NCI-H1105 (cell line): ENCODE measurements around the gene TAGLN3.
"Not testable (repeated sequence)": the region's sequence is repeated elsewhere in the genome, so short reads cannot be mapped to it uniquely, and the experiment has no call there.

Experiments used
- DNase-seq: peaks from one replicate; lab custom pipeline; 2025; lab: John Stamatoyannopoulos, UW

Gene TAGLN3

GRCh38 chr3:112010636-112011035 is 11.9 kb downstream of the TAGLN3 start:
- DNase-seq: peak; percentile 53

DNA sequence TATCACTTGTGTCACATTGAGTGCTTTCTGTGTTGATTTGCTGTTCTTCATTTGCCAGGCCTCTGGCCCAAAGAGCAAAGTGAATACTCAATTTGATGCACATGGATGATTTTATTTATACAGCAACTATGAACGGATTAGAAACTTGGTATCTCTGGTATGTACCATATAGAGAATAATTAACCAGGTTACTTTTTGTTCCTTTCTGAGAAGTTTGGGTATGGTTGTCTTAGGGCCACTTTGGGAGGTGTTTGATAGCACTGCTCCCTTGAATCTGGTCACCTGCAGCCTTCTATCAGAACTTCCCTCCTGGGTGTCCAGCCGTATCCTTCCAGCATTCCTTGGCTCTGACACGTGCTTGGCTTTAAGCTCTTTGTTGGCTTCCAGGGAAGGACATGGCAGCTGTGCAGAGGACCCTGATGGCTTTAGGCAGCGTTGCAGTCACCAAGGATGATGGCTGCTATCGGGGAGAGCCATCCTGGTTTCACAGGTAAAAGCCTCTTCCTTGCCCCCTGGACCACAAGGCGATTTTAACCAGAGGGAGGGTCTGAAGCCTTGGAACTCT is 12.7 kb downstream of the TAGLN3 start:
- no peak for DNase-seq

DNA sequence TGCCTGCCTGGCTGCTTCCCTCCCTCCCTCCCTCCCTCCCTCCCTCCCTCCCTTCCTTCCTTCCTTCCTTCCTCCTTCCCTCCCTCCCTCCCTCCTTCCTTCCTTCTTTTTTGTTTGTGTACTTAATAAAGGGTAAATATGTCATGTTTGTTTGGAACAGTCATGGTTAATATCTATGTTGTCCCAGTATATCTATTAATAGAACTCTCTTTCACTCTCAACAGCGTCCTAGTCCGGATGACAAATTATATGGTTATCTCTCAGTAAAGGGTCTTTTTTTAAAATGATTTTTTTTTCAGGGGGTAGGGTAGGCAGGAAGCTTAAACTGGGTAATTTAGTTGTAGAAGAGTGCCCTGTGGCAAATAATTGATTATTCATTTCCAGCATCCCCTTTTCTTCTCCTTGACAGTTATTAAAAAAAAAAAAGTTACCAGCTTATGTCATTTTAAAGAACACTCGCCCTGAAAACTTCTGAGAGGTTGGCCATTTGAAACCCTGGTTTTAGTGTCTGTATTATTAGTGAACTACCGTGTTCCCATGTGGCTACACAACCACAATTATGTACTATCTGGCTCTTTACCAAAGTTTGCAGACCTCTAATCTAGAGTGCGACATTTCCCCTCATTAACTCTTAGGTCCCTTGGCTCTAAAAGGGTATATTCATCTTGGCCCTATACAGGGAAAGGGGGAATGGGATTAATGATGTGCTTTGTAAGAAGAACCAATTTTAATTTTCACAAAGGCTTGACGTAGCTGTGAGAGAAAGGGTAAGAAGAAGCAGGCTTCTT is 13.7 kb downstream of the TAGLN3 start:
- DNase-seq: no peak

DNA sequence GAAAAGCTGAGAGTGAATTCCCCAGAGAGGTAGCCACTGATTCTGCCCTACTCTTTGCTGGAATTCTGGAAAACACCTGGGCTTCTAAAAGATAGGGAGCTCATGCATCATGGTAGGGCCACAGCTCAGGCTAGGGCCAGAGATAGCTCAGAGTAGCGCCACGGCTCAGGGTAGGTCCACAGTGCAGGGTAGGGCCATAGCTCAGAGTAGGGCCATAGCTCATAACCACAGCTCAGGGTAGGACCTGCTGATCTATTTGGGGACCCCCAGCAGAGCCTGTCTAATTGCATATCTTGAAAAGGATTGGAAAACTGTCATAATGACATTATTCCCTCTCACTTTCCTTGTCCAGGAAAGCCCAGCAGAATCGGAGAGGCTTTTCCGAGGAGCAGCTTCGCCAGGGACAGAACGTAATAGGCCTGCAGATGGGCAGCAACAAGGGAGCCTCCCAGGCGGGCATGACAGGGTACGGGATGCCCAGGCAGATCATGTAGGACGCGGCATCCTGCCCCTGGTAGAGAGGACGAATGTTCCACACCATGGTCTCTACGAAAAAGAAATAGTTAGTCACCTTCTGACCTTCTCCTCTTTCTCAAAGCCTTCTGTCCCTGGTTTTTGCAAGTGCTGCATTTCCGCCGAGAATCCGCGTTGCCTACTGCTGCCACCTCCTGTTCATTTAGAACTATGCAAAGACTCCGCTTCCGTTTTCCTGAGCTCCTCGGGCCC is 14.5 kb downstream of the TAGLN3 start:
- DNase-seq: no peak

- no peak for DNase-seq
Measured at GRCh38 chr3:112013784-112014143, 15.0 kb downstream of the TAGLN3 start.

GRCh38 chr3:112017091-112017490 is 18.4 kb downstream of the TAGLN3 start:
- DNase-seq: no peak

DNA sequence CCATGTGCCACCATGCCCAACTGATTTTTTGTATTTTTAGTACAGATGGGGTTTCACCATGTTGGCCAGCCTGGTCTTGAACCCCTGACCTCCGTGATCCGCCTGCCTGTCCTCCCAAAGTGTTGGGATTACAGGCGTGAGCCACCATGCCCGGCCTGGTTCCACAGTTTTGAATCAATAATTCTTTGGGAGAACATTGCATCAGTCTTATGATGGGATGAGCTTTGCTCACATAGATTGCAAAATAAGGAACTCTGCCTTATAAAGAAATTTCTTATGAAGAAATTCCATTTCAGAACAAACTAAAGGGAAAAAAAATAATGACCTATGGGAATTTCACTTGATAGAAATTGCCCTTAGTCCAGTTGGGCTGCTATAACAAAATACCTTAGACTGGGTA is 20.0 kb downstream of the TAGLN3 start:
- DNase-seq: no peak

- no peak for DNase-seq
Measured at GRCh38 chr3:112019716-112020115, 21.0 kb downstream of the TAGLN3 start.

DNA sequence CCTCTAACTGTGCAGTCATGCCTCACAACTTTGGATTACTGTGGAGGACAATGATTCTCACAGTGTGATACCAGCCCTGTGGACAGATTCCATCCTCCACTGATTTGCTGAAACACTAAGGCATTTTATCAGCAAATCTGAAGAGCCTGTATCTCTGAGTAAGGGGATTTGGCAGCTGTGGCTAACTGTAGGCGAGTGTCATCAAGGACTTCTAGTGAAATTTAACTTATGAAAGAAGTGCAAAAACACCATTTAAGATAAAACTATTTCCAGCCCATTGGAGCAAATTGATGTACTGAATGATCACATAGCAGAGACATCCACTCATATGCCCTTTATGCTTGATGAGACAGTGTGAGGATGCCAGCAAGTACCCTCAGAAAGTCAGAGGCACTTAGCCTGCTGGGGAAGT is 22.0 kb downstream of the TAGLN3 start:
- no peak for DNase-seq

DNA sequence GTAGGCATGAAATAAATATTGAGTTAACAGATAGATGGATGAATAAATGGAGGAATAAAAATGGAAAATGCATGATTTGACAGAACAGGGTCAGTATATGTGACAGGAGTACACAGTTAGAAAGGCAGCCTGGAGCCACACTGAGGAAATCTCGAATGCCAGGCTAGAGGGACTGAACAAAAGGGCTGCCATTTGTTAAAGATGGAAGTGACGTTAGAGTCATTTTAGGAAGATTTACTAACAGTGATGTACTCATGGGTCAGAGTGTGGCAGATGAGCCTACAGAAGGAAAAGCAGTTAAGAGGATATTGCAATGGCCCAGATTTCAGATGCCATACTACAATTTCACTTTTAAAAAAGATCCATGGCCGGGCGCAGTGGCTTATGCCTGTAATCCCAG is 28.4 kb downstream of the TAGLN3 start:
- no peak for DNase-seq

DNA sequence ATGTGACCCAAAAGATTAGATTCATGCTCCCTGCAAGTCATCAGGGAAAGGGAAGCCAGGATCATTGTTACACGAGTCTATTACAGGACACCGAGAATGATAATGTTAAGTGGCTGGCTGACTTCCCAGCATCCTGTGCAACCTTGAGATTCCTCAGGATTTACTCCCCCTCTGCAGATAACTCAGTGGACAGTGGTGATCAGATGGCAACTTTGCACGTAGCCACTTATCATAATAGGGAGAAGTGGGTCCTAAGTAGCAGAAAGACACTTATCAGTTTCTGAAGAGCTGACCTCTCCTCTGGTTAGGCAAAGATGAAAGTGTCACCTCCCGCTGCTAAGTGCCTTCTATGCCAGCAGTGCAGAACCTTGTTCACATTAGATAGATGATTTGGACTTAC is 29.1 kb downstream of the TAGLN3 start:
- no peak for DNase-seq

DNA sequence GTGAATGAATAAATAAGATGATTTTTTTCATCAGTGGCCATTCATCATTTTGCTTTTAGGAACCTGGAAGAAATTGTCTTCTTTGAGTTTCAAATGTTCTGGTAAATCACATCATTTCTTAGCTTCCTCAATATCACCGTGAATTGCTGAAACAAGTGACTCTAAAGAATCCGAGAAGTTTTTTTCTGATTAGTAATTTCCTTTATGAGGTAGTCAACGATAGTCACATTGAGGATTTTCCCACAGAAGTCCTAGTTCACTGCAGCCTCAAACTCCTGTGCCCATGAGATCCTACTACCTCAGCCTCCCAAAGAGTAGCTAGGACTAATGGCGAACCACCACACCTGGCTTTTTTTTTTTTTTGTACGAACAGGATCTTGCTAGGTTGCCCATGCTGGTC is 32.2 kb downstream of the TAGLN3 start:
- no peak for DNase-seq

DNA sequence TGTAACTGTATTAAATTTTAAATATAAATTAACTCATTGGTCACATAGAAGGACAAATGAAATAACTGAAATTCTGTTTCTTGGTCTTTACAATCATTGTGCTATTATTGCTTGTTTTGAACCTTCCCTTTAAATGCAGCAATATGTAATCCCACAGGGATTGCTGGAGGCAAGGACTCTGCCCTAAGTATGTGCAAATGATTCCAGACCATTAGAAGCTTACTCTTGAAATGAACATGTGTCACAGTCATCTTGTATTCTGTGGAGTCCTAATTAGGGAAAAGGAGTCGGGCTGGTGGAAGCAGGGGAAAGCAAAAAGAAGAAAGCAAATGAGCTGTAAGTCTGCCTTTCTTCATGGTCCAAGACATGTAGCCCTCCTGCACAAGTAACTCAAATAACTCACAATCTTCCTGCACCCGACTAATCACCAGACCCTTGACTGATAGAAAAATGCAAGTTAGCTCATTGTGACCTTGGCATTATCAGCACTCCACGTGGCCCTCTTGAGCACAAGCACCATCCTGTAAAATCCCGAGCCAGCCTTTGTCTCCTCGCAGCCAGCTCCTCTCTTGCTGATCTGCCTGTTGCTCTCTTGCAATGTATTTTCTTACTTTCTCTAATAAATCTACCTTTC is 33.5 kb downstream of the TAGLN3 start:
- DNase-seq: no peak

DNA sequence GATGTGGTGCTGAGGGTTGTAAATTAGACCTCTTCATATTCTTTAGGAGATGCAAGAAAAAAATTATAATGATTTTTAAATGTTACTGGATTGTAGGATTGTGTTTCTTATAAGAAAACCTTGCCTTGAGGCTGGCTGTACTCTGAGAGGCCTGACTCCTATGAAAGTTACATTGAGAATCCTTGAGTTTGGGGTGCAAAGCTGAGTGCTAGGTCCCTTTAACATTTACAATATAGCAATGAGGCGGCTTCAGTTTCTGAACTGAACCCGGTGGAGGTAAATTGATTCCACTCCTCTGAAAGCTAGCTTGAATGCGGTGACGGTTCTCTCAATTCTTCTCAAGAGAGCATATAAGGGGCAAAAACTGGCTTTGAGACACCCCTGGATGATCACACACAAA is 35.7 kb downstream of the TAGLN3 start, which contains the start of gene TMPRSS7:
Gene TMPRSS7 (plus strand): TSS at position 301 of the 400 bp plus-strand sequence. CDS start 110 bp downstream, outside the sequence.
- no peak for DNase-seq

DNA sequence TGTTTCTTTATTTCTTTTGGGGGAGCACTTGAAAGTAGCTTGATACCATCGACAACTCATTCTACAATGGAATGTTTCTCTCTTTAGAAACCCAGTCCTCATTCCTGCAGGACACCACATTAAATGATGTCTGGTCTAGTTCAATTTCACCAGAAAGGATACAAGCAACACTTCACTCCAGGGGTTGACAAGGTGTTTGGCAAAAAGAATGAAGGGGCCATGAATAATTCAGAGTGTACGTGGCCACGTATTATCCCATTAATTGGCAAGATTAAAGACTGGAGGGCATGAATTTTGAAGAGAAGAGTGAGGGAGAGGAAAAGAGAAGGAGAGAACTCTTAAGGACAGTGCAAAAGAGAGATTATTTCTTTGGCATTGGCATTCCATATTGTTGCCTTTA is 36.5 kb downstream of the TAGLN3 start:
- no peak for DNase-seq

GRCh38 chr3:112037194-112037593 is 38.5 kb downstream of the TAGLN3 start:
- not testable (repeated sequence) for DNase-seq

GRCh38 chr3:112038863-112039262 is 40.1 kb downstream of the TAGLN3 start:
- DNase-seq: no peak

DNA sequence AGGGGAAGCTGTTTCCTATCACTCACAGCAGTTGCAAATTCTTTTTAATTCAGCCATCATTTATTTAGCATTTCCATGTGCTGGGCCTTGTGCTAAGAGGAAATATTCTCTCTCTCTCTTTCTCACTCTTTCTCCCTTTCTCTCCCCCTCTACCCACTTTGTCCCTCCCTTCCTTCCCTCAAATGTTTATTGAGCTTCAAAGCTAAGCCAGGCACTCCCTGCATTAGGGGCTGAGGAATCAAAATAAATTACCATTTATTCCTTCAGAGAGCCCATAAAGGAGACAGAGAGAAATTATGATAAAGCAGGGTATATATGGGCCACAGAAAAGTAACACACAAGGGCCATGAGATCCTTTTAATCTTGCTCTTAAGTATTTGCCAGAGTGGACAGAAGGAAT is 42.6 kb downstream of the TAGLN3 start:
- DNase-seq: no peak

DNA sequence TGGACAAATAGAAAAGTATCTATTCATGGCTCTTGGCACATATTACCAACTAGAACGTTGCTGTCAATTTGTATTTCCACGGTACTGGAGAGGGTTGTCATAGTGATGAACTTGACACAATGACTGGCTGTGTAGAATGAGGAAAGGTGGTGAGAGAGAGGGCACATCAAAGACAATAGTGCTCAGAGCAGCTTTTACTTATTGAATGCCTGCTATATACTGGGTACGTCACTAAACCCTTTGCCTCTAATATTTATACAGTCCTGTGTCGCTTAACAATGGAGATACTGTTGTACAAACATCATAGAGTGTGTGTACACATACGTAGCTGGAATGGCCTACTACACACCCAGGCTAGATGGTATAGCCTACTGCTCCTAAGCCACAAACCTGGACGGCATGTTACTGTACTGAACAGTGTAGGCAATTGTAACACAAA is 44.1 kb downstream of the TAGLN3 start:
- DNase-seq: peak; percentile 96

DNA sequence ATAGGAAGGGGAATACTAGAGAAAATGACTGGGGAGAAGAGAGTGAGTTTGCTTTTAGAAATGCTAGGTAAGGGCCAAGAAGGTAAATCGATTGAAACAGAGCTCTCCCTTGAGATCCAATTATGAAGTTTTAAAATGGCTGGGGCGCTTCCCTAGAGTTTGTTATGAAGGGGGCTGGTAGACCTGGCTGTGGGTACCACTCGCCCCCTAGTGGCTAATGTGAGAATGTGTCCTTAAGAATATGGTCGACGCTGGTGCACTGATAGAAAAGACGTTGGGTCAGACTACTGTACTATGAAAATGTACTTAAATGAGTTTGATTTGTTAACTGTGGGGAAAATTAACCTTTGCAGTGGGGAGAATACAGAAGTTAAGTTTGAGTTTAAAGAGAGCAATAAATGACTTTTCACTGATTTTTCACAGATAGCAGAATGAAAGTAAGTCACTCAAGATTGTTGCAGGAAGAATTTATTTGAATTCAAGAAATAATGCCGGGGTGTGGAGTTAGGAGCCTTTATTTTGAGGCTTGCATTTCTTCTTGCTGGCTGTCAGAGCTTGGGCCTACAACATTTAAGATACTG is 45.0 kb downstream of the TAGLN3 start:
- peak; percentile 88 for DNase-seq

DNA sequence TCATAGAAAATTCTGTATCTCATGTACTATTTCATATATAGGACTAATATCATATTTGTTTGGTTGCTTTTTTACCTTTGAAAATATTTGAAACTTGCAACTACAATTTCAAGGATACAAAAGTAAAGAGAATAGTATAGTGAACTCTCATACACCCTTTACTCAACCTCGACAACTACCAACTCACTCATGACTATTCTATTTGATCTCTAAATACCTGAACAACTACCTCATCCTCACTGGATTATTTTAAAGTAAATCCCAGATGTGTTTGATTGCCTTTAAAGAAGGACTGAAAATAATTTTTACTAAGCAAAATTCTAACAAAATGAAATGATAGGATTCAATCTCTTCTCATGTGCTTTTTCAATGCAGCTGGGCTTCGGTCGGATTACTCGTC is 47.9 kb downstream of the TAGLN3 start:
- no peak for DNase-seq

GRCh38 chr3:112047264-112047663 is 48.5 kb downstream of the TAGLN3 start:
- no peak for DNase-seq
